NCI-H2107 treated with DMSO at 0.1 percent for 48 hours (cell line): ENCODE measurements around the gene FAM83D.
A peak's percentile ranks its signal among the peaks of the same experiment; 100 is the strongest.
"Not testable (repeated sequence)": the region's sequence is repeated elsewhere in the genome, so short reads cannot be mapped to it uniquely, and the experiment has no call there.

Experiments used
- DNase-seq: peaks from one replicate; lab custom pipeline; 2025; ENCODE audit not compliant: unreplicated experiment; lab: John Stamatoyannopoulos, UW

FAM83D gene

GRCh38 chr20:38962044-38962927, 36.1 kb downstream of the FAM83D start, which contains the start of gene DHX35:
Gene DHX35 (plus strand): TSS chr20:38962344. CDS start chr20:38962368, 24 bp downstream.
- peak; percentile 67 for DNase-seq

DNA sequence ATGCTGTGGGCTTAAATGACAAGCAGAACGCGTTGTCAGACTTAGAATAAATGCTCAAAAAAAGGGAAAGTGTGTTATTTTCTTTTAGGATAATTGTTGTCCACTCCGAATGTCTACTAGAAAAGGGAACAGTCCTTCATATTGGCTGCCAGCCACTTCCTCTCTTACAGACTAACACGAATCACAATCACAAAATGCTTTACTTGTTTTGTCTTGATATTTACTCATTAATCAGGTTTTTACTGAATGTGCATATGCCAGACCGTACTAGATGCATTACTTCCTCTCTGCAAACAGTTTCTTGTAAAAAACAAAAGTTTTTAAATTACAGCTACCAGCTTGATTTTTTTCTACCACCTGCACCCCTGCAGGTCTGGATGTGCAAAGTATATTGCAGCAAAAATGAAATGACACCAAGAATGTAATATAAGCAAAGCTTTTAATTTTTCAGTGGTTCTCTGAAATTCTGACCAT, 36.7 kb downstream of the FAM83D start:
- no peak for DNase-seq

- DNase-seq, result no peak
Observed at GRCh38 chr20:38963745-38964144, 37.5 kb downstream of the FAM83D start.

DNA sequence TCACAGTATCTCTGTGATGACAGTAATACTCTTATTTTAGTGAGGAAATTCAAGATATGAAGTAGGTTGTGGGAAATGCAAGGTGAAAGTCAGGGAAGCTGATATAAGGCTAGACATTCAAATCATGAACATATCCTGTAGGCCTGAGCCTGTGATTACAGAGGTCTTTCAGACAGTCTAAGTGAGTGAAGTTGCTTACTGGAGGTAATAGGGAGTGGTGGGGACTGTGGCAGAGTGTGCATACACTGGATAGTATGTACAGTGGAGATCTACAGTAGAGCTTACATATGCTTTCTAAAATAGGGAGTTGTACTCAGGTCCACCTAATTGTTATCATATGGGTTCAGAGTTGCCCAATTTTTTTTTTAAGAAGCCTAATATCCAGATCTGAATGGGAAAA, 39.0 kb downstream of the FAM83D start:
- DNase-seq, result no peak

DNA sequence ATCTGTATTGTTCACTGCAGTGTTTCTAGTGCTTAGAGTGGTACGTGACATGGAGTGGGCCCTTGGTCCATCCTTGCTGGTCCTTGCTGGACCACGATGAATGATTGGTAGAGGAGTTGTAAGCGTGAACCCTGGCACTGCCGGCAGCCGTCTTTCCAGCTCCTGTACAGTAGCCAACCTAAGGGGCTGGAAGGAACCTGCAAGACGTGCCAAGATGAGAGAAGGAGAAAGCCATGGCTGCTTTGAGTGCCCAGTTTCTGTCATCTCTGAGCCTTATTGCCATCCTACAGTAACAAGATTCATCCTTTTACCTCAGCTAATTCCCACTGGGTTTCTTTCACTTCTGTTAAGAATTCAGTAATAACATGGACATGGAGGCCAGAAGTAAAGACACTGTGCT, 41.9 kb downstream of the FAM83D start:
- DNase-seq, result no peak

- no peak for DNase-seq
Observed at GRCh38 chr20:38969708-38970107, 43.5 kb downstream of the FAM83D start.

DNA sequence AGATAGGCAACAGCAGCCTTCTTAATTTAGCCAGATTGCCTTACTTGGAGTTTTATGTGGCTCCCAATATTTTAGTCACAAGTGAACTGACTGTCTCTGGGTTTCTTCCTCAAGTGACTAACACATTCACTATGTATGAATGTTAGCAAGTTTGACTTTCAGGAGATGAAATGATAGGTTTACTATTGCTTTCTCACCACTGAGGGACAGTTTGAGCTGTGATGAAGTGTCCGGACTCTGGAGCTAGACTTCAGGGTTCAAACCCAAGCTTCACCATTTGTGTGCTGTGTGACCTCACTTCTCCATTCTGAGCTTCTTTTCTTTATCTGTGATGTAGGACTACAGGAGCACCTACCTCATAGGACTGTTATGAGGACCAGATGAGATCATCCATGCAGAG, 44.1 kb downstream of the FAM83D start:
- no peak for DNase-seq

DNA sequence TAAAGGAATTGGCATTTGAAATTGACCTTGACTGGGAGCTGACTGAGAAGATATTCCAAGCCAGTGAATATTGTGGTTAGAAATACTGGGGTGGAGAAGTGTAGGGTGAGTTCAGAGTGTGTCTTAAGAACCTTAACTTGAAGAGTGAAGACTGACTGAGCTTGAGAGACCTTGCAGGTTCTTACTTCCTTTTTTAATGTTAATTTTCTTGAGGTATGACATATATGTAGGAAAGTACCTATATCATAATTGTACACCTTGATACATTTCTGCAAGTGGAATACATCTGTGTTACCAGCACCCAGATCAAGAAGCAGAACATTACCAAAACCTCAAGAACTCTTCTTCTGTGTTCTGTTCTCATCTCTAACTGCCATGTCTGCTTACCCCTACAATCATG, 46.9 kb downstream of the FAM83D start:
- no peak for DNase-seq

DNA sequence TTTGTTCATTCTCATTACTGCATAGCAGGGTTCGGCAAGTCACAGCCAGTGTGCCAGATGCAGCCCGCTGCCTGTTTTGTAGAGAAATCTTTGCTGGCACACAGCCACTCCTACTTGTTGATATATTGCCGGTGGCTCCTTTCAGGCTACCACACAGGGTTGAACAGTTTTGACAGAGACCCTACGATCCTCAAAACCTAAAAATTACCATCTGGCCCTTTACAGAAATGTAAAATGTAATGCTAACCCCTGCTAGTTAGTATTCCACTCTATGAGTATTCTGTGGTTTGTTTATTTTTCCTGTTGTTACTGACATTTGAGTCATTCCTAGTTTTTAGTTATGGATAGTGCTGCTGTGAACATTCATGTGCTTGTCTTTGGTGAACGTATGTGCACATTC, 47.4 kb downstream of the FAM83D start:
- no peak for DNase-seq

- no peak for DNase-seq
Observed at GRCh38 chr20:38975539-38976120, 49.4 kb downstream of the FAM83D start.

GRCh38 chr20:38979434-38979833, 53.2 kb downstream of the FAM83D start:
- DNase-seq, result no peak

GRCh38 chr20:38979842-38980241, 53.6 kb downstream of the FAM83D start:
- DNase-seq, result no peak

DNA sequence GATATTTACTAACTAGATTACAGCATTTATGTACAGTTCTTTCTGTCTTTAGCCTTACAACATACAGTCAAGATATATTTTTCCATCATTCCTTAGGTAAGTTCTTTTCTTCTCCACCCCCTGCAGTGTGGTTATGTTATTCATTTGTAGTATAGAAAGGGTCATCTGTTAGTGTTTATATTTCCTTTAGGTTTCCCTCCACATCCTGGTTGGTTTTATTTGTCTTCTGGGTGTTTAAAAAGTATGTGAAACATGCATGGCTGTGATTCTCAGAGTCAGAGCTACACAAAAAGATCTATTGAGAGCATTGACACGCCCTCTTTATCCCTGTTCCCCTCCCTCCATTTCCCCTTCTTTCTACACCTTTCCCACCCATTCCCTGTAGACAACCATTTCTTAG, 56.1 kb downstream of the FAM83D start:
- DNase-seq, result no peak

GRCh38 chr20:38985060-38985459, 58.8 kb downstream of the FAM83D start:
- no peak for DNase-seq

DNA sequence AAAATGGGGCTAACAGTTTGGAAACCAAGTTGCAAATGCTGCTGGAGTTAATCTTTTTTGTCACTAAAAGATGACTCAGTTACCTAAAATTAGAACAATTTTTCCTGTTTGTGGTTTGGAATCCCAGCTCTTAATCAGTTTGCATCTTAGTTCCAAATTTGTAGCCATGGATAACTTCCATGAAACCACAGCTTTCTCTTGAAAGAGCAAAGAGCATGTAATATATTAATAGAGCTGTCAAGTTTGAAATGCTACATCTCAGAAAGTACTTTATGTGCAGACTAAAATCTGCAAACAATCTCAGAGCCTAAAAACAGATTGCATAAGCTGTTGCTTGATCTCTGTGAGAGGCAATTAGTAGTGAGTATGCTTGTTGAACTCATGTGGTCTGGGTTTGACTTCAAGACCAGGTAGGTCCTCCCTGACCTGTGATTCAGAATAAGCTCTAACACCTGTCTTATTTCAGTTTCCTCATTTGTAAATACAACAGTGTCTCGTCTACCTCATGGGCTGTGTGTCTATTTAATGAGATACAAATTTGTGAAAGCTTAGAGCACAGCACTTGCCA, 59.5 kb downstream of the FAM83D start:
- DNase-seq, result no peak

- no peak for DNase-seq
Observed at GRCh38 chr20:38986663-38987062, 60.4 kb downstream of the FAM83D start.

DNA sequence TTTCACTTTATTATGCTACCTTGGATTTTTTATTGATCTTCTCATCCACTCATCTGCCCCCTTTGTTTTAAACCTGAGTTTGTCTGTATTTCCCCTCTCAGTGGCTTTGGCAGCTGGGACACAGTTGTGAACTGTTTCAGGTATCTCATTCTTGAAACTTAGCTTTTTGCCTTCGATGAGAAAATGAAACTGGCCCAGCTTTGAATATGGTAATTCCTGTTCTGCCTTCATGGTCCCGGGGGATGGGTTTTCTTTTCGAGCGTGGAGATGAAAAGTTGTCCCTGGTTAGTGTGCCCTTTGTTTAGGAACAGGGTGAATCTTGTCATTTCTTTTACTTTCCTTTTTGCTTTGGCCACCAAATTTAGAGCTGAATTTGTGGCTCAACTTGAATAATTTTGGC, 61.6 kb downstream of the FAM83D start:
- DNase-seq, result no peak

DNA sequence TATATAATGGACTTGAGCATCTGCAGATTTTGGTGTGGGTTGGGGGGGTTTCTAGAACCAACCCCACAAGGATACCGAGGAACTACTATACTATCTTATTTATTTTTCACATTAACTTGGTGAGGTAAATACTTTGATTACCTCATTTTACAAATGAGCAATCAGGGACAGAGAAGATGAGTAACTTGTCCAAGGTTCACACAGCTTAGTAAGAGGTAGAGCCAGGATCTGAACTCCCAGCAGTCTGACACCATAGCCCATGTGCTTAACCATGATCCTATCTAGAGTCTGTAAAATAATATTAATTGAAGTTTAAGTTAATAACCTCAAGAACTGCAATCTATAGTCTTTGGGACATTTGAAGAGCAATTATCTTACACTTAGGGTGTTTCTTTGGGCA, 64.5 kb downstream of the FAM83D start:
- DNase-seq, result no peak

- no peak for DNase-seq
Observed at GRCh38 chr20:38991814-38992704, 65.8 kb downstream of the FAM83D start.

- DNase-seq, result no peak
Observed at GRCh38 chr20:38995536-38996044, 69.4 kb downstream of the FAM83D start.

DNA sequence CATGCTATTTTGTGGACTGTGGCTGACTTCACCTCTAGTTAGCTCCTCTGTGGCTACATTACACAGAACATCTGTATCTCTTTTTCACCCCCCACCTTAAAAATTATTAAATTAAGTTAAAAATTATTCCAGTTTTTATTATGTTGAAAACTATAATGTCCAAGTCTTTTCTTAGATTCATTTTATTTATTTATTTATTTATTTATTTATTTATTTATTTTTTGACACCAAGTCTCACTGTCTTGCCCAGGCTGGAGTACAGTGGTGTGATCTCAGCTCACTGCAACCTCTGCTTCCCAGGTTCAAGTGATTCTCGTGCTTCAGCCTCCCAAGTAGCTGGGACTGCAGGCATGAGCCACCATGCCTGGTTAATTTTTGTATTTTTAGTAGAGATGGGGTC, 70.6 kb downstream of the FAM83D start:
- DNase-seq, result not testable (repeated sequence)
